K562 (cell line): ENCODE data around the gene RUNDC3A. TPM values are rescaled to one million over a fixed set of nuclear protein-coding genes. Genes with fewer than 3 reads are reported as not detected.

Experiments
- ATAC-seq: fragments of 200-7000 bp; cut with Tn5 transposase; 3 replicates; pipeline ENCODE4 v1.9.1; 2020; ENCODE audit warnings: moderate library complexity
- BruUV-seq: library from RNA; stranded (reverse); fragments of 400-500 nt; replicated peaks from 2 replicates; lab custom pipeline; 2021; lab: Mats Ljungman, UMichigan
- CTCF ChIA-PET: fragments of 300-600 bp; formaldehyde crosslinking; extraction: SDS; loops from one replicate; lab custom pipeline; 2021; ENCODE audit warnings: low intra/inter-chr PET ratio; lab: Yijun Ruan, JAX
- POLR2A ChIA-PET: fragments of 300-600, 350-650 bp; sonication (Branson Sonifier 250); formaldehyde crosslinking; extraction: SDS; loops from one replicate; lab custom pipeline; 2021; ENCODE audit warnings: antibody characterized with exemption, inconsistent platforms; lab: Yijun Ruan, JAX
- DNase-seq, 4 experiments: peaks; one replicate each; pipeline versions ENCODE4 v3.0.0 to v3.0.0-alpha.2; 2011 to 2018; ENCODE audit warnings: low spot score in 3 of 4, mixed read lengths in 3 of 4; ENCODE audit errors: extremely low read depth in 1 of 4
- FAIRE-seq: peaks from 2 replicates; lab custom pipeline; 2011; peaks lifted over from hg19 to GRCh38; lab: Jason Lieb, UNC
- H2AFZ ChIP-seq: 2 replicates; pipeline ENCODE4 v1.6.0; 2011; ENCODE audit warnings: low read depth, low read length, control low read depth, inconsistent platforms
- H3K27ac ChIP-seq: fragments of 200-600 bp; 3 replicates; pipeline ENCODE4 v1.8.0; 2011; ENCODE audit warnings: low read depth, mild to moderate bottlenecking, control low read depth, inconsistent platforms, low read length, moderate library complexity, mixed read lengths; ENCODE audit errors: extremely low read depth
- H3K27me3 ChIP-seq, 2 experiments: fragments of 300-600 bp in 1 of 2; 2 replicates in 1 of 2; 3 replicates in 1 of 2; pipeline versions ENCODE4 v1.6.0 to v1.8.0; 2011; ENCODE audit warnings: inconsistent platforms in 2 of 2, low read length in 2 of 2, mild to moderate bottlenecking in 1 of 2, mixed read lengths in 1 of 2, moderate library complexity in 1 of 2; ENCODE audit not compliant: control insufficient read depth in 2 of 2, insufficient read depth in 2 of 2
- H3K36me3 ChIP-seq: fragments of 300-600 bp; 3 replicates; pipeline ENCODE4 v1.8.0; 2011; ENCODE audit warnings: mild to moderate bottlenecking, low read length, inconsistent platforms; ENCODE audit not compliant: control insufficient read depth, insufficient read depth
- H3K4me1 ChIP-seq, 2 experiments: fragments of 200-600 bp in 1 of 2; replicated peaks in 1 of 2; 2 replicates in 1 of 2; 3 replicates in 1 of 2; pipeline versions ENCODE4 v1.5.1 to v1.8.0; 2011; ENCODE audit warnings: inconsistent platforms in 2 of 2, low read length in 2 of 2, mild to moderate bottlenecking in 1 of 2, mixed read lengths in 1 of 2, moderate library complexity in 1 of 2; ENCODE audit not compliant: control insufficient read depth in 2 of 2, insufficient read depth in 2 of 2
- H3K4me2 ChIP-seq: 2 replicates; pipeline ENCODE4 v1.6.1; 2011; ENCODE audit warnings: low read length, control low read depth, inconsistent platforms, mixed read lengths; ENCODE audit not compliant: insufficient read depth
- H3K4me3 ChIP-seq: fragments of 200-600 bp; sonication (generic), shearing (Covaris generic); 2 replicates; pipeline ENCODE4 v1.5.1; 2016; ENCODE audit warnings: control low read depth, inconsistent platforms
- H3K79me2 ChIP-seq: fragments of 200-600 bp; 3 replicates; pipeline ENCODE4 v1.8.0; 2011; ENCODE audit warnings: low read length, inconsistent platforms; ENCODE audit not compliant: control insufficient read depth, insufficient read depth
- H3K9ac ChIP-seq, 2 experiments: 2 replicates each; pipeline versions ENCODE4 v1.6.0 to v1.6.1; 2011; ENCODE audit warnings: low read depth in 2 of 2, low read length in 2 of 2, control low read depth in 1 of 2, inconsistent platforms in 1 of 2, mild to moderate bottlenecking in 1 of 2, mixed read lengths in 1 of 2; ENCODE audit not compliant: insufficient read depth in 1 of 2
- H3K9me1 ChIP-seq: one replicate; pipeline ENCODE4 v1.6.0; 2011; ENCODE audit warnings: inconsistent platforms, mild to moderate bottlenecking, low read length, moderate library complexity; ENCODE audit not compliant: control insufficient read depth, insufficient read depth
- H3K9me3 ChIP-seq: replicated peaks from 2 replicates; pipeline ENCODE4 v1.5.1; 2011; ENCODE audit warnings: low read depth, low read length, inconsistent platforms; ENCODE audit not compliant: control insufficient read depth, insufficient read depth
- H4K20me1 ChIP-seq: replicated peaks from 2 replicates; pipeline ENCODE4 v1.6.1; 2011; ENCODE audit warnings: low read length, inconsistent platforms, mixed read lengths; ENCODE audit not compliant: control insufficient read depth, insufficient read depth
- PYGO2 ChIP-seq: fragments of 450-650 bp; IDR thresholded peaks from 2 replicates; pipeline ENCODE4 v1.6.1; 2016; ENCODE audit warnings: mild to moderate bottlenecking, missing genetic modification characterization, moderate library complexity, missing compliant biosample characterization
- SAFB2 ChIP-seq: fragments of 200-400 bp; formaldehyde crosslinking; IDR thresholded peaks from 2 replicates; pipeline ENCODE4 v1.6.1; 2018; ENCODE audit warnings: borderline replicate concordance, low read length, low read depth, moderate library complexity; ENCODE audit not compliant: severe bottlenecking
- SPI1 ChIP-seq: IDR thresholded peaks from 2 replicates; pipeline ENCODE4 v1.6.1; 2011; ENCODE audit warnings: low read depth, low read length, control low read depth, borderline replicate concordance
- YBX1 ChIP-seq: fragments of 450-650 bp; IDR thresholded peaks from 2 replicates; pipeline ENCODE4 v1.7.1; 2016; ENCODE audit warnings: mild to moderate bottlenecking
- ZFP36 ChIP-seq: fragments of 150-350 bp; IDR thresholded peaks from 2 replicates; pipeline ENCODE4 v1.6.1; 2018; ENCODE audit warnings: low read length, low read depth; ENCODE audit not compliant: partially characterized antibody
- WGBS: fragments of 100-300 bp; shearing (Covaris generic); methylation state at CpG from one replicate; pipeline ENCODE4 v1.1.6; 2016; ENCODE audit warnings: low coverage, mixed read lengths; ENCODE audit not compliant: insufficient coverage; ENCODE audit errors: missing lambda C conversion rate; 5-methylcytosine and 5-hydroxymethylcytosine counted together
- in situ Hi-C: fragments of 300-500 bp; cut with MboI; formaldehyde crosslinking; loops from 4 replicates; pipeline ENCODE4 v1.15.0; 2018; ENCODE audit warnings: inconsistent platforms, mixed read lengths
- intact Hi-C: fragments of 100-400 bp; cut with micrococcal nuclease; formaldehyde crosslinking; loops from 2 replicates; pipeline ENCODE4 v1.14.2; 2022
- polyA plus RNA-seq, 8 experiments: library from polyadenylated mRNA; depleted of rRNA in 4 of 8; stranded (reverse) in 5 of 8; unstranded in 3 of 8; fragments of >200 nt; fragmentation: Nextera tagmentation in 2 of 8; fragmentation: Illumina TruSeq in 1 of 8; extraction: Ambion mirVana in 2 of 8; extraction: Trizol in 1 of 8; gene quantifications; 2 replicates each; pipeline versions ENCODE4 v1.2.1 to v1.2.3, GENCODE V29; 2011 to 2014; ENCODE audit warnings: inconsistent platforms in 1 of 8, missing spikeins in 1 of 8
- total RNA-seq, 7 experiments: library from RNA; depleted of rRNA in 6 of 7; stranded (reverse); fragments of >200 nt in 6 of 7; fragmentation: Illumina TruSeq in 2 of 7; extraction: Trizol in 2 of 7; gene quantifications; 2 replicates each; pipeline versions ENCODE4 v1.2.1 to v1.2.3, GENCODE V29; 2011 to 2021; ENCODE audit warnings: low replicate concordance in 1 of 7
- TF ChIP-seq, protein P1 (sequence below): fragments of 150-350 bp; conservative IDR thresholded peaks from 2 replicates; pipeline ENCODE4 v1.6.1; 2014; ENCODE audit warnings: low read length

Gene RUNDC3A
- total and polyA plus RNA-seq, 9 of the 15 experiments (the other 6 are each of a cell fraction or from before 2014, with no cell fraction given), result not detected

DNA sequence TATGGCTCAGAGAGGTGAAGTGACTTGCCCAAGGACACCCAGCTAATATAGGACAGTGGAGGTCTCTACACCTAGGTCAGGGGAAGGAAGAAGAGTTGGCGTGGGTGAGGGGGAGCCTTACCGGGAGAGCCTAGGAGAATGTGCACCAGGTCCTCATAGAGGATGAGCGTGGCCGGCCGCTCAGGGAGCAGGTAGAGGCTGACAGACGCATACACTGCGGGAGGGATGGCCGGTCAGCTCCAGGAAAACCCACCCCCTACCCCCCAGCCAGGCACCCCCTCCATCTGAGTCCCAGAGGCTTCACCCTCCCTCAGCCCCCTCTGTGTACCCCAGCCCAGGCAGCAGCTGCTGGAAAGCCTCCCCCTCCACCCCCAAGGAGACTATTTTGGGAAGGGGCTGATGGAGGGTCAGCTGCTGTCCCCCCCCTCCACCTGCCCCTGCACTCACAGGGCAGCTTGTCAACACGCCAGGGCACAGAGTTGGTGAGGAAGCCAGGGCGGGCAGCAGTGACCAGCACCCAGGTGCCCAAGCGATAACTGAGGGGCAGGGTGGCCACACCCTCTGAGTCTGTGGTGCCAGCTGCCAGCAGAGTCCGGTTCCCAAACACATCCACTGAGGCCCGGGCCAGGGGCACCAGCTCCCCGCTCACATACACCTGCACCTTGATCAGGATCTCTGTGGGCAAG lies 51.2 kb downstream of the RUNDC3A start:
- FAIRE-seq, result no peak
- peaks cover 0 to 41% of the 10 kb centered on the region in 2 experiments; a peak in 3 of 5 replicates for H3K4me1 ChIP-seq
- no peak overlapping the region for H3K27ac ChIP-seq
- H3K4me2 ChIP-seq, result no peak overlapping the region
- H3K4me3 ChIP-seq, result no peak overlapping the region
- CTCF ChIA-PET, result no interaction called here
- no peaks in the 10 kb centered on the region for H3K36me3 ChIP-seq
- H3K9ac ChIP-seq, result peak overlapping the region in 1 of 2 experiments; percentile 69; a peak in 2 of 4 replicates
- no peak for ATAC-seq
- no TSS peak for BruUV-seq
- no peaks in the 10 kb centered on the region for H3K79me2 ChIP-seq
- POLR2A ChIA-PET, result interaction anchor here (0.6 to 2.4 kb wide), 7 partner anchors 8 to 414 kb away, joined by 3 to 15 read pairs (median 3); partner anchors contain the start of gene GRN
- peaks cover 9% of the 10 kb centered on the region for H4K20me1 ChIP-seq
- no peaks in the 10 kb centered on the region for H3K27me3 ChIP-seq
- 40% methylated on average over 13 of the region's 14 CpGs for WGBS
- H3K9me3 ChIP-seq, result no peaks in the 10 kb centered on the region
- DNase-seq, result no peak
- H2AFZ ChIP-seq, result no peak overlapping the region
- no peaks in the 10 kb centered on the region for H3K9me1 ChIP-seq
- in situ Hi-C loops (no loop called here), intact Hi-C loops (no loop called here)
- no peak for TF ChIP-seq YBX1
- no peak for TF ChIP-seq SAFB2
- TF ChIP-seq PYGO2 (tag), result no peak
- TF ChIP-seq, protein P1, sequence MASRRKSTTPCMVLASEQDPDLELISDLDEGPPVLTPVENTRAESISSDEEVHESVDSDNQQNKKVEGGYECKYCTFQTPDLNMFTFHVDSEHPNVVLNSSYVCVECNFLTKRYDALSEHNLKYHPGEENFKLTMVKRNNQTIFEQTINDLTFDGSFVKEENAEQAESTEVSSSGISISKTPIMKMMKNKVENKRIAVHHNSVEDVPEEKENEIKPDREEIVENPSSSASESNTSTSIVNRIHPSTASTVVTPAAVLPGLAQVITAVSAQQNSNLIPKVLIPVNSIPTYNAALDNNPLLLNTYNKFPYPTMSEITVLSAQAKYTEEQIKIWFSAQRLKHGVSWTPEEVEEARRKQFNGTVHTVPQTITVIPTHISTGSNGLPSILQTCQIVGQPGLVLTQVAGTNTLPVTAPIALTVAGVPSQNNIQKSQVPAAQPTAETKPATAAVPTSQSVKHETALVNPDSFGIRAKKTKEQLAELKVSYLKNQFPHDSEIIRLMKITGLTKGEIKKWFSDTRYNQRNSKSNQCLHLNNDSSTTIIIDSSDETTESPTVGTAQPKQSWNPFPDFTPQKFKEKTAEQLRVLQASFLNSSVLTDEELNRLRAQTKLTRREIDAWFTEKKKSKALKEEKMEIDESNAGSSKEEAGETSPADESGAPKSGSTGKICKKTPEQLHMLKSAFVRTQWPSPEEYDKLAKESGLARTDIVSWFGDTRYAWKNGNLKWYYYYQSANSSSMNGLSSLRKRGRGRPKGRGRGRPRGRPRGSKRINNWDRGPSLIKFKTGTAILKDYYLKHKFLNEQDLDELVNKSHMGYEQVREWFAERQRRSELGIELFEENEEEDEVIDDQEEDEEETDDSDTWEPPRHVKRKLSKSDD, result no peak
- no peak for TF ChIP-seq SPI1
- TF ChIP-seq ZFP36, result peak; percentile 42
